ENCODE results near the gene HIVEP1.

HIVEP1 gene

DNA sequence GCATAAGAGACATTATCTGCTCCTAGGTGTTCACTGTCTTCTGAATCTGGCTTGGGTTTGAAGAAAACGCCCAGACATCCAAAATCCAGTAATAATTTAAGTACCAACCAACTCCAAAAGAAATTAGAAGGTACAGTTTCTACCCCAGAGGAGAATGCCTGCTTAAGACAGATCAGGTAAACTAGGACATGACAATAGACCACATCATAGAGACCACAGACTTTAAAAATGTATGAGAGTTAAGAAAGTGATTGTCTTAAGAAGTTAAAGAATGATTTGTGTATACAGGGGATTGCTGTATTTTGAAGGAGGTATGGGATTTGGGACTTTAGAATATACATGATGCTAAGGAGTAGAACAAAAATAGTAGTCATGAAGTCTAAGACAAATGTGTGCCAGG is 157.3 kb downstream of the HIVEP1 start:
- POLR2A ChIA-PET, result no interaction called here
- TF ChIP-seq ARNT (IDR thresholded peaks at IDR 0.05), result no peak
- TF ChIP-seq SP1 (IDR thresholded peaks at IDR 0.05), result no peak
- no peak for TF ChIP-seq BHLHE40 (IDR thresholded peaks at IDR 0.05; ENCODE audit: borderline replicate concordance)
- TF ChIP-seq L3MBTL2 (conservative IDR thresholded peaks at IDR 0.05), result no peak
- TF ChIP-seq TARDBP (IDR thresholded peaks at IDR 0.05), result no peak
- CTCF ChIA-PET, result no interaction called here
- no peak for DNase-seq (ENCODE audit: extremely low spot score)

DNA sequence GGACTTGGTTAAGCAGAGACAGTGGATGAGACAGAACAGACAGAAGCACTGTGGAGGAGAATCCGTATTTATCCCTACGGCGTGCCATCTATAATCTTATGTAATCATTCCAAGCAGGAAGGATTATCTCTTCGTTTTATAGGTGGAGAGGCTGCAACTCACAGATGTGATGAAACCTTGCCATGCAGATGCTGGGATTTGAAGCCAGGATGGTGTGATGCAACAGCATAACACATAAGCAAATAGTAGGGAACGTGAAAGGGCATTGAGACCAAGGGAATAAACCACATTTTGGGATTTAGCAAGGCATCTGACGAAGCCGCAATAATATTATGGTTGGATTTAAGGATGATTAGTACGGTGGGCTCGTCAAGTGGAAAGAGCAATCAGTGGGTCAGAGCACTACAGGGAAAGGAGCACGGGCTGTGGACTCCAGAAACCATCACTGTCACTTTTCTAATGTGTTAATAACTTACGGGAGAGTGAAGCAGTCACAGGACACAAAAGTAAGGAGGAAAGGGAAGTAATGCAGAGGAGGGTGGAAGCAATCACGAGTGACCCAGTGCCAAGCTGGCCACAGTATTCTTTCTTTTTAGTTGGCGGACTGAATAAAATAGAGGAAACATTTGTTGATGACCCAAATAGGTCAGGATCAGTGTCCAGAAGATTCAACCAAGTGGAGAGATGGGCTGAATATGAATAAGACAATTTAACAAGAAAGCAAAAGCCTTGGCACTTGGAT is 158.4 kb downstream of the HIVEP1 start:
- DNase-seq (ENCODE audit: extremely low spot score), result no peak
- ChIA-PET CTCF (no interaction called here), POLR2A (interaction anchor here (0.6 kb wide), 1 partner anchor 547 kb away, joined by 3 read pairs; no protein-coding TSS in a partner anchor)
- TF ChIP-seq CTBP1 (IDR thresholded peaks at IDR 0.05; ENCODE audit: borderline replicate concordance) (no peak), SUZ12 (IDR thresholded peaks at IDR 0.05) (no peak), BHLHE40 (IDR thresholded peaks at IDR 0.05; ENCODE audit: borderline replicate concordance) (no peak), SP1 (IDR thresholded peaks at IDR 0.05) (no peak), L3MBTL2 (conservative IDR thresholded peaks at IDR 0.05) (no peak), ZNF384 (IDR thresholded peaks at IDR 0.05) (no peak), TARDBP (IDR thresholded peaks at IDR 0.05) (no peak)
- TF ChIP-seq, protein P1, sequence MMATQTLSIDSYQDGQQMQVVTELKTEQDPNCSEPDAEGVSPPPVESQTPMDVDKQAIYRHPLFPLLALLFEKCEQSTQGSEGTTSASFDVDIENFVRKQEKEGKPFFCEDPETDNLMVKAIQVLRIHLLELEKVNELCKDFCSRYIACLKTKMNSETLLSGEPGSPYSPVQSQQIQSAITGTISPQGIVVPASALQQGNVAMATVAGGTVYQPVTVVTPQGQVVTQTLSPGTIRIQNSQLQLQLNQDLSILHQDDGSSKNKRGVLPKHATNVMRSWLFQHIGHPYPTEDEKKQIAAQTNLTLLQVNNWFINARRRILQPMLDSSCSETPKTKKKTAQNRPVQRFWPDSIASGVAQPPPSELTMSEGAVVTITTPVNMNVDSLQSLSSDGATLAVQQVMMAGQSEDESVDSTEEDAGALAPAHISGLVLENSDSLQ (IDR thresholded peaks at IDR 0.05), result no peak

DNA sequence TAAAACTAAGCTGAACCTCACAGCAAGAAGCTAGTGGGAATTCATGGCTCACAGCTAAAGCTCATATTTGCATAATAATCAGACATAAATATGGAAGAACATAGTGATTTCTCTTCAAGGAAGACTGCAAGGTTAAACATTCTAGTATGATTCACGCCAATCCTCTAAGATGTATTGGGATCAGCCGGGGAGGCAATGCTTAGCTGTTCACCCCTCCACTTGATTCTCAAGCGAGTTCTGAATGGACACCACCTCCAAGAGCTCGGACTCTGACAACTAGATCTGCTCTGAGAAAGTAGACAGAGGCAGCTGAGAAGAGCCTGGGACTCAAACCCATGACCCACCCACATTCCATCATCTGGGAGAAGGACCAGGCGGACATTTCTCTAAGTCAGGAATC is 159.6 kb downstream of the HIVEP1 start:
- TF ChIP-seq TARDBP (IDR thresholded peaks at IDR 0.05), result no peak
- no peak for TF ChIP-seq L3MBTL2 (conservative IDR thresholded peaks at IDR 0.05)
- TF ChIP-seq LEF1 (IDR thresholded peaks at IDR 0.05; ENCODE audit: borderline replicate concordance), result no peak
- TF ChIP-seq CTBP1 (IDR thresholded peaks at IDR 0.05; ENCODE audit: borderline replicate concordance), result no peak
- no peak for TF ChIP-seq SP1 (IDR thresholded peaks at IDR 0.05)
- no peak for DNase-seq (ENCODE audit: extremely low spot score)
- ChIA-PET POLR2A (no interaction called here), CTCF (no interaction called here)

DNA sequence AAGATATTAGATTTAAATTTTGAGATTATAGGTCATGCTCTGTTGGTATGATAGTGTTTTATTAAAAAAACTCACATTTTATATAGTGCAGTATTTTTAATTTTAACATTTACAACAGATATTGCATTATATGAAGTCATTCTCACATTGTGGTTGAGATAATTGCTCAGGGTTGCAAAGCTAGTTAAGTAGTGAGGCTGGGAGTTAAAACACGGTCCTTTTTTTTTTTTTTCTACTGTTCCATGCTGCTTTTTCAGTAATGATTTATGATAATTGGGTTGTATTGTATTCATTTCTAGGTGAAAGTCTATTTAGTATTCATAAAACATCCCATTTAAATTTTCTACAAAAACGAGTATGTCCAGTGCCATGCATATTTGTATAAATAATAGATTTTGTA is 160.5 kb downstream of the HIVEP1 start:
- TF ChIP-seq LEF1 (IDR thresholded peaks at IDR 0.05; ENCODE audit: borderline replicate concordance) (no peak), ZNF384 (IDR thresholded peaks at IDR 0.05) (peak; percentile 78), TARDBP (IDR thresholded peaks at IDR 0.05) (no peak), CTBP1 (IDR thresholded peaks at IDR 0.05; ENCODE audit: borderline replicate concordance) (no peak), SUZ12 (IDR thresholded peaks at IDR 0.05) (no peak), ELF4 (IDR thresholded peaks at IDR 0.05) (no peak), FOXK2 (IDR thresholded peaks at IDR 0.05) (no peak), SP1 (IDR thresholded peaks at IDR 0.05) (no peak)
- no peak for DNase-seq (ENCODE audit: extremely low spot score)
- POLR2A ChIA-PET, result no interaction called here
- CTCF ChIA-PET, result no interaction called here

DNA sequence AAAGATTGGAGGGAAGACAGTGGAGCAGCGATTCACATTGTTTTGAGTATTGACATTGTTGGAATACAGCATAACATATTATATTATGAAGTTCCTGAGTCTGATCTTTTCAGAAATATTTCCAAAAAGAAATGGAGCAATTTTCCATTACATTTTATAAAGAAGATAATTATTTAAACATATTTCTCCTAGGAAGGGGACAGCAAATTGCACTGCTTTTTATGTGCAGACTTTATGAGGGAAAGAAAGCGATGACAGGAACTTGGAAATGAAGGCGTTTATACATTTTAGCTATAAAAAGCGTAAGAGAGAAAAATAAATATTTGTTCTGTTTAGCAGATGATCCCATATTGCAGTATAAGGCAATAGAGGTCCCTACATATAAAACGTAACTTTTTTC is 161.1 kb downstream of the HIVEP1 start:
- TF ChIP-seq L3MBTL2 (conservative IDR thresholded peaks at IDR 0.05) (no peak), SUZ12 (IDR thresholded peaks at IDR 0.05) (no peak), HDGF (IDR thresholded peaks at IDR 0.05; ENCODE audit: borderline replicate concordance) (no peak), BHLHE40 (IDR thresholded peaks at IDR 0.05; ENCODE audit: borderline replicate concordance) (no peak), FOXM1 (IDR thresholded peaks at IDR 0.05; ENCODE audit: borderline replicate concordance) (no peak), ARNT (IDR thresholded peaks at IDR 0.05) (no peak), ZNF384 (IDR thresholded peaks at IDR 0.05) (no peak), CTBP1 (IDR thresholded peaks at IDR 0.05; ENCODE audit: borderline replicate concordance) (no peak), SP1 (IDR thresholded peaks at IDR 0.05) (no peak), LEF1 (IDR thresholded peaks at IDR 0.05; ENCODE audit: borderline replicate concordance) (no peak), NFRKB (IDR thresholded peaks at IDR 0.05) (no peak), FOXA1 (IDR thresholded peaks at IDR 0.05) (no peak), FOXK2 (IDR thresholded peaks at IDR 0.05) (no peak), TARDBP (IDR thresholded peaks at IDR 0.05) (no peak), ELF4 (IDR thresholded peaks at IDR 0.05) (no peak)
- TF ChIP-seq, protein P1 (IDR thresholded peaks at IDR 0.05), result no peak
- DNase-seq (ENCODE audit: extremely low spot score), result no peak
- POLR2A ChIA-PET, result no interaction called here
- CTCF ChIA-PET, result no interaction called here

DNA sequence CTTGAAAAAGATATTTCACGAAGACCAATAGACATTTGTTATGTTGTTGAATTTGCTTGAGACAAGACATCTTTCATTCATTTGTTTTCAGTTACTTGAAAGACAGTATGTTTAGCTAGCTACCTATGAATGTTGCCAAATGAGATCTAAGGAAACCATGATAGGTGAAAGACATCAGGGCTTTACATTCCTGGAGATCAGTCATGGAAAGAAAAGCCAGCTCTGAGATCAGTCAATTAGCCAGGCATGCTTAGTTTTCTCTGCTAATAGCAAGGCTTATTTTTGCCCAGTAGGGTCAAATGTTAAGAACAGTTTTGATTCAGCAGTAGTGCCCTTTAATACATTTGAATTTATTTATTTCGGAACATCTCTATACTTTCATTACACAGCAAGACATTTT is 161.5 kb downstream of the HIVEP1 start:
- POLR2A ChIA-PET, result no interaction called here
- no peak for TF ChIP-seq NFRKB (IDR thresholded peaks at IDR 0.05)
- no peak for TF ChIP-seq ZNF384 (IDR thresholded peaks at IDR 0.05)
- no peak for TF ChIP-seq SUZ12 (IDR thresholded peaks at IDR 0.05)
- TF ChIP-seq, protein P1 (IDR thresholded peaks at IDR 0.05), result no peak
- no peak for TF ChIP-seq FOXM1 (IDR thresholded peaks at IDR 0.05; ENCODE audit: borderline replicate concordance)
- no peak for TF ChIP-seq FOXA1 (IDR thresholded peaks at IDR 0.05)
- no peak for TF ChIP-seq TARDBP (IDR thresholded peaks at IDR 0.05)
- no peak for TF ChIP-seq LEF1 (IDR thresholded peaks at IDR 0.05; ENCODE audit: borderline replicate concordance)
- no peak for TF ChIP-seq CTBP1 (IDR thresholded peaks at IDR 0.05; ENCODE audit: borderline replicate concordance)
- TF ChIP-seq L3MBTL2 (conservative IDR thresholded peaks at IDR 0.05), result no peak
- DNase-seq (ENCODE audit: extremely low spot score), result no peak
- CTCF ChIA-PET, result no interaction called here

DNA sequence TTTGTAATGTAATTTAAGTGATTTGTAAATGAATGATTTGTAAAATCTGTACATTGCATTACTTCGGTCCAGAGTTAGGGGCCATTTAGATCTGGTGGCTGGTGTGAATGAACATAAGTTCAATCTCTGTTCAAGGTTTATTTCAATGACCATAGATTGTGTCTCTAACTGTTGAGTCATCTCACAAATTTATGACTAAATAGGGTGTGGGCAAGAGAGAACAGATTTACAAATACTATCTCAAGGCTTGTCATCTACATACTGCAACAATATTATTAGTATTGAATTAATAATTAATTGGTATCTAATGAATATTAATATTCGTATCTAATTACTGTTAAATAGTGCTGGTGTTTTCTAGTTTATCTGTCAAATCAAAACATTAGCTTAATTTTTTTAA is 162.8 kb downstream of the HIVEP1 start:
- CTCF ChIA-PET, result no interaction called here
- DNase-seq (ENCODE audit: extremely low spot score), result no peak
- POLR2A ChIA-PET, result no interaction called here
- TF ChIP-seq ARNT (IDR thresholded peaks at IDR 0.05) (no peak), FOXM1 (IDR thresholded peaks at IDR 0.05; ENCODE audit: borderline replicate concordance) (no peak), CTBP1 (IDR thresholded peaks at IDR 0.05; ENCODE audit: borderline replicate concordance) (no peak), NFRKB (IDR thresholded peaks at IDR 0.05) (no peak), FOXA1 (IDR thresholded peaks at IDR 0.05) (no peak), HDGF (IDR thresholded peaks at IDR 0.05; ENCODE audit: borderline replicate concordance) (no peak), BHLHE40 (IDR thresholded peaks at IDR 0.05; ENCODE audit: borderline replicate concordance) (no peak), FOXK2 (IDR thresholded peaks at IDR 0.05) (no peak), ELF4 (IDR thresholded peaks at IDR 0.05) (no peak), SP1 (IDR thresholded peaks at IDR 0.05) (no peak), LEF1 (IDR thresholded peaks at IDR 0.05; ENCODE audit: borderline replicate concordance) (no peak), SUZ12 (IDR thresholded peaks at IDR 0.05) (no peak), TARDBP (IDR thresholded peaks at IDR 0.05) (no peak)
- TF ChIP-seq, protein P1 (IDR thresholded peaks at IDR 0.05), result no peak
